HepG2 (cell line): ENCODE data around the gene CD151. TPM values are rescaled to one million over a fixed set of nuclear protein-coding genes. Genes with fewer than 3 reads are reported as not detected.

Experiments used
- BCL6 ChIP-seq: IDR thresholded peaks from 2 replicates; pipeline ENCODE4 v1.6.1; 2016; ENCODE audit warnings: missing genetic modification reagents, missing compliant biosample characterization
- EHMT2 ChIP-seq: fragments of 200-600 bp; sonication (generic); IDR thresholded peaks from 2 replicates; pipeline ENCODE4 v1.7.0; 2017; ENCODE audit warnings: antibody characterized with exemption, low read depth, low read length, borderline replicate concordance
- GZF1 ChIP-seq: sonication (generic); formaldehyde crosslinking; IDR thresholded peaks from 2 replicates; pipeline ENCODE4 v1.5.1; 2020; ENCODE audit warnings: mild to moderate bottlenecking, missing genetic modification reagents
- HNF4A ChIP-seq: sonication (generic); formaldehyde crosslinking; IDR thresholded peaks from 2 replicates; pipeline ENCODE4 v1.4.0; 2020; ENCODE audit warnings: missing genetic modification reagents
- HNRNPH1 ChIP-seq: fragments of 200-400 bp; formaldehyde crosslinking; optimal IDR thresholded peaks from 2 replicates; pipeline ENCODE3; 2017; ENCODE audit warnings: mild to moderate bottlenecking, low read depth, low read length
- IRF9 ChIP-seq: sonication (generic); formaldehyde crosslinking; IDR thresholded peaks from 2 replicates; pipeline ENCODE4 v1.8.0; 2022; ENCODE audit warnings: missing genetic modification reagents, mild to moderate bottlenecking, borderline replicate concordance
- JDP2 ChIP-seq: sonication (generic); formaldehyde crosslinking; IDR thresholded peaks from 2 replicates; pipeline ENCODE4 v1.8.1; 2022; ENCODE audit warnings: missing genetic modification reagents, borderline replicate concordance
- MED8 ChIP-seq: sonication (generic); formaldehyde crosslinking; IDR thresholded peaks from 2 replicates; pipeline ENCODE4 v1.8.1; 2023; ENCODE audit warnings: mild to moderate bottlenecking, missing genetic modification reagents; ENCODE audit not compliant: insufficient replicate concordance
- MYPOP ChIP-seq: sonication (generic); formaldehyde crosslinking; IDR thresholded peaks from 2 replicates; pipeline ENCODE4 v1.8.1; 2023; ENCODE audit warnings: mild to moderate bottlenecking, moderate library complexity, missing genetic modification reagents
- NCOA1 ChIP-seq: sonication (generic); formaldehyde crosslinking; IDR thresholded peaks from 2 replicates; pipeline ENCODE4 v1.9.0; 2021; ENCODE audit warnings: missing genetic modification reagents
- NR2C2 ChIP-seq: sonication (generic); formaldehyde crosslinking; IDR thresholded peaks from 2 replicates; pipeline ENCODE4 v1.4.0; 2020; ENCODE audit warnings: missing genetic modification reagents, mild to moderate bottlenecking, moderate library complexity, borderline replicate concordance
- NR2F6 ChIP-seq, 2 experiments: IDR thresholded peaks; 2 replicates each; pipeline ENCODE4 v1.6.1; 2016; ENCODE audit warnings: antibody characterized with exemption in 1 of 2, mild to moderate bottlenecking in 1 of 2
- PAWR ChIP-seq: sonication (generic); formaldehyde crosslinking; IDR thresholded peaks from 2 replicates; pipeline ENCODE4 v1.4.0; 2020; ENCODE audit warnings: missing genetic modification reagents, mild to moderate bottlenecking, borderline replicate concordance
- SAP130 ChIP-seq: IDR thresholded peaks from 2 replicates; pipeline ENCODE4 v1.6.1; 2016; ENCODE audit warnings: low read depth
- SKIL ChIP-seq: sonication (generic); formaldehyde crosslinking; IDR thresholded peaks from 2 replicates; pipeline ENCODE4 v1.8.0; 2022; ENCODE audit warnings: missing genetic modification reagents, mild to moderate bottlenecking, moderate library complexity, borderline replicate concordance
- SMAD1 ChIP-seq: sonication (generic); formaldehyde crosslinking; IDR thresholded peaks from 2 replicates; pipeline ENCODE4 v1.4.0; 2020; ENCODE audit warnings: missing genetic modification reagents, low read depth, mild to moderate bottlenecking, borderline replicate concordance
- ZBTB7B ChIP-seq: sonication (generic); formaldehyde crosslinking; IDR thresholded peaks from 2 replicates; pipeline ENCODE4 v1.4.0; 2020; ENCODE audit warnings: missing genetic modification reagents
- ZFX ChIP-seq: sonication (generic); formaldehyde crosslinking; IDR thresholded peaks from 2 replicates; pipeline ENCODE4 v1.4.0; 2020; ENCODE audit warnings: mild to moderate bottlenecking, low read depth, missing genetic modification reagents, moderate library complexity
- ZNF24 ChIP-seq: fragments of 450-650 bp; IDR thresholded peaks from 2 replicates; pipeline ENCODE4 v1.6.1; 2017; ENCODE audit warnings: antibody characterized with exemption, mild to moderate bottlenecking
- ZNF317 ChIP-seq: sonication (generic); formaldehyde crosslinking; IDR thresholded peaks from 2 replicates; pipeline ENCODE4 v1.5.0; 2020; ENCODE audit warnings: mild to moderate bottlenecking, missing genetic modification reagents
- ZNF460 ChIP-seq: sonication (generic); formaldehyde crosslinking; IDR thresholded peaks from 2 replicates; pipeline ENCODE4 v1.5.1; 2020; ENCODE audit warnings: missing genetic modification reagents, mild to moderate bottlenecking, borderline replicate concordance
- ZNF747 ChIP-seq: sonication (generic); formaldehyde crosslinking; IDR thresholded peaks from 2 replicates; pipeline ENCODE4 v1.8.1; 2023; ENCODE audit warnings: missing genetic modification reagents, mild to moderate bottlenecking, borderline replicate concordance
- ZNF788 ChIP-seq: sonication (generic); formaldehyde crosslinking; IDR thresholded peaks from 2 replicates; pipeline ENCODE4 v1.5.0; 2020; ENCODE audit warnings: mild to moderate bottlenecking, missing genetic modification reagents, borderline replicate concordance
- ZNF841 ChIP-seq: sonication (generic); formaldehyde crosslinking; IDR thresholded peaks from 2 replicates; pipeline ENCODE4 v1.8.1; 2023; ENCODE audit warnings: missing genetic modification reagents, borderline replicate concordance
- polyA plus RNA-seq, 8 experiments: library from polyadenylated mRNA; depleted of rRNA in 3 of 8; stranded (reverse) in 7 of 8; unstranded in 1 of 8; fragments of >200 nt; fragmentation: Illumina TruSeq in 4 of 8; extraction: Trizol in 4 of 8; gene quantifications; 2 replicates each; pipeline versions ENCODE4 v1.2.1 to v1.2.3, GENCODE V29; 2011 to 2016; ENCODE audit warnings: low read depth in 4 of 8, missing spikeins in 1 of 8, mixed read lengths in 1 of 8; ENCODE audit not compliant: insufficient read depth in 1 of 8
- total RNA-seq, 5 experiments: library from RNA; depleted of rRNA; stranded (reverse); fragments of >200 nt; fragmentation: Illumina TruSeq; extraction: Trizol; gene quantifications; 2 replicates each; pipeline ENCODE4 v1.2.3, GENCODE V29; 2016; ENCODE audit warnings: low read depth in 1 of 5
- TF ChIP-seq, protein P1 (sequence below): sonication (generic); formaldehyde crosslinking; IDR thresholded peaks from 2 replicates; pipeline ENCODE4 v1.8.1; 2023; ENCODE audit warnings: mild to moderate bottlenecking, missing genetic modification reagents, borderline replicate concordance
- TF ChIP-seq, protein P2 (sequence below): sonication (generic); formaldehyde crosslinking; IDR thresholded peaks from 2 replicates; pipeline ENCODE4 v1.4.0; 2020; ENCODE audit warnings: mild to moderate bottlenecking, missing genetic modification reagents

CD151 gene
- total and polyA plus RNA-seq, 2 of the 13 experiments (the other 11 are each of a cell fraction or from before 2014, with no cell fraction given): 125 to 197 TPM

GRCh38 chr11:819943-820649 lies 12.7 kb upstream of the CD151 start (continued):
- TF ChIP-seq NR2C2 (CRISPR knock-in tag): peak; percentile 62; the same call in 1 of the 2 replicates
- no peak for TF ChIP-seq PAWR
- TF ChIP-seq SAP130: peak; percentile 59
- peak; percentile 57; the same call in 1 of the 2 replicates for TF ChIP-seq MYPOP (CRISPR knock-in tag)
- no peak for TF ChIP-seq ZNF460
- TF ChIP-seq ZNF317 (CRISPR knock-in tag): no peak; the same call in 1 of the 2 replicates
- TF ChIP-seq ZFX: no peak
- TF ChIP-seq EHMT2: no peak
- 0 out of 2 replicates have a peak, but pooled peaks have one; percentile 33 for TF ChIP-seq ZNF747 (CRISPR knock-in tag)
- TF ChIP-seq, protein P1, sequence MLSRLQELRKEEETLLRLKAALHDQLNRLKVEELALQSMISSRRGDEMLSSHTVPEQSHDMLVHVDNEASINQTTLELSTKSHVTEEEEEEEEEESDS: no peak
- TF ChIP-seq JDP2 (CRISPR knock-in tag): no peak
- TF ChIP-seq ZNF24: no peak
- no peak for TF ChIP-seq NCOA1
- no peak for TF ChIP-seq HNRNPH1
- no peak for TF ChIP-seq IRF9 (CRISPR knock-in tag)
- peak; percentile 9; the same call in 1 of the 2 replicates for TF ChIP-seq ZBTB7B (CRISPR knock-in tag)
- TF ChIP-seq, protein P2, sequence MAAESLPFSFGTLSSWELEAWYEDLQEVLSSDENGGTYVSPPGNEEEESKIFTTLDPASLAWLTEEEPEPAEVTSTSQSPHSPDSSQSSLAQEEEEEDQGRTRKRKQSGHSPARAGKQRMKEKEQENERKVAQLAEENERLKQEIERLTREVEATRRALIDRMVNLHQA (CRISPR knock-in tag): no peak
- TF ChIP-seq SKIL: no peak
- no peak for TF ChIP-seq NR2F6 (IDR thresholded peaks at IDR 0.05)
- TF ChIP-seq NR2F6 (CRISPR knock-in tag; IDR thresholded peaks at IDR 0.05): 0 out of 2 replicates have a peak, but pooled peaks have one; percentile 13
- 0 out of 2 replicates have a peak, but pooled peaks have one; percentile 16 for TF ChIP-seq HNF4A (CRISPR knock-in tag)
- no peak for TF ChIP-seq SMAD1 (CRISPR knock-in tag)
- no peak for TF ChIP-seq ZNF788 (CRISPR knock-in tag)
- TF ChIP-seq GZF1: 0 out of 2 replicates have a peak, but pooled peaks have one; percentile 40
- TF ChIP-seq MED8 (CRISPR knock-in tag): no peak
- TF ChIP-seq BCL6 (CRISPR knock-in tag): no peak
- no peak for TF ChIP-seq ZNF841 (CRISPR knock-in tag)
